A673 (cell line): ENCODE results near the gene ENSA. TPM values are rescaled to one million over a fixed set of nuclear protein-coding genes. Genes with fewer than 3 reads are reported as not detected.
"Not testable (repeated sequence)": the region's sequence is repeated elsewhere in the genome, so short reads cannot be mapped to it uniquely, and the experiment has no call there.

Experiments used
- BruUV-seq: library from RNA; stranded (reverse); fragments of 400-500 nt; replicated peaks from 2 replicates; lab custom pipeline; 2021; lab: Mats Ljungman, UMichigan
- CTCF ChIA-PET: fragments of 300-600 bp; sonication (Branson Sonifier 250); formaldehyde crosslinking; loops from one replicate; lab custom pipeline; 2022; ENCODE audit warnings: antibody characterized with exemption; lab: Charles Lee
- POLR2A ChIA-PET: fragments of 300-600 bp; sonication (Branson Sonifier 250); formaldehyde crosslinking; loops from one replicate; lab custom pipeline; 2022; ENCODE audit warnings: antibody characterized with exemption; ENCODE audit not compliant: low non-redundant PET; lab: Charles Lee
- DNase-seq: peaks from one replicate; pipeline ENCODE4 v3.0.0-alpha.2; 2015; ENCODE audit warnings: low spot score
- H3K27ac ChIP-seq: fragments of 200-600 bp; sonication (generic); 2 replicates; pipeline ENCODE4 v1.5.1; 2016; ENCODE audit warnings: mixed run types, low read depth, mild to moderate bottlenecking, mixed read lengths, antibody characterized with exemption, low read length; ENCODE audit not compliant: poor library complexity, severe bottlenecking
- H3K27me3 ChIP-seq: fragments of 200-600 bp; sonication (generic); replicated peaks from 2 replicates; pipeline ENCODE4 v1.6.1; 2017; ENCODE audit warnings: mixed run types, low read depth, mild to moderate bottlenecking, mixed read lengths, antibody characterized with exemption, low read length; ENCODE audit not compliant: insufficient read depth, poor library complexity
- H3K36me3 ChIP-seq: fragments of 200-600 bp; sonication (generic); 2 replicates; pipeline ENCODE4 v1.6.1; 2016; ENCODE audit warnings: mixed run types, mild to moderate bottlenecking, mixed read lengths, antibody characterized with exemption, low read length; ENCODE audit not compliant: insufficient read depth, poor library complexity, severe bottlenecking
- H3K4me1 ChIP-seq: fragments of 200-600 bp; sonication (generic); 2 replicates; pipeline ENCODE4 v1.6.1; 2017; ENCODE audit warnings: mixed run types, mild to moderate bottlenecking, mixed read lengths, antibody characterized with exemption, low read length; ENCODE audit not compliant: insufficient read depth, poor library complexity, severe bottlenecking
- H3K4me3 ChIP-seq: fragments of 200-600 bp; sonication (generic); 2 replicates; pipeline ENCODE4 v1.5.1; 2016; ENCODE audit warnings: low read depth, mixed run types, mild to moderate bottlenecking, mixed read lengths, low read length; ENCODE audit not compliant: poor library complexity, severe bottlenecking
- H3K9me3 ChIP-seq: fragments of 200-600 bp; sonication (generic); 2 replicates; pipeline ENCODE4 v1.6.1; 2016; ENCODE audit warnings: mixed run types, low read depth, mild to moderate bottlenecking, mixed read lengths, antibody characterized with exemption, low read length; ENCODE audit not compliant: poor library complexity, severe bottlenecking
- CTCF ChIP-seq: fragments of 300-800, 200-600 bp; sonication (generic); conservative IDR thresholded peaks from 2 replicates; pipeline ENCODE4 v1.5.1; 2017; ENCODE audit warnings: low read depth, mild to moderate bottlenecking, antibody characterized with exemption, low read length, moderate library complexity, mixed read lengths
- EZH2 ChIP-seq: fragments of 200-600 bp; sonication (generic); IDR thresholded peaks from 2 replicates; pipeline ENCODE4 v1.6.1; 2017; ENCODE audit warnings: borderline replicate concordance, low read depth, mild to moderate bottlenecking, mixed read lengths, antibody characterized with exemption, low read length; ENCODE audit not compliant: poor library complexity, severe bottlenecking
- intact Hi-C: fragments of 100-400 bp; cut with micrococcal nuclease; formaldehyde crosslinking; loops from one replicate; pipeline ENCODE4 v1.10.0; 2022; ENCODE audit not compliant: unreplicated experiment
- total RNA-seq: library from RNA; stranded (reverse); gene quantifications from 2 replicates; pipeline ENCODE4 v1.2.3, GENCODE V29; 2021

Gene ENSA
- total RNA-seq, 1 experiment from 2014 or later: 237 TPM

- BruUV-seq: no TSS peak
- TF ChIP-seq EZH2 (no peak), CTCF (no peak)
- no peaks in the 10 kb centered on the region for H3K27me3 ChIP-seq
- POLR2A ChIA-PET: no interaction called here
- H3K4me3 ChIP-seq: peak overlapping the region; percentile 90
- peaks cover 26% of the 10 kb centered on the region for H3K4me1 ChIP-seq
- DNase-seq: no peak
- no peaks in the 10 kb centered on the region for H3K9me3 ChIP-seq
- peaks cover 65% of the 10 kb centered on the region for H3K36me3 ChIP-seq
- CTCF ChIA-PET: no interaction called here
- intact Hi-C loops: no loop called here
- H3K27ac ChIP-seq: no peak overlapping the region
Observed at GRCh38 chr1:150574260-150575071, 54.9 kb downstream of the ENSA start.

- BruUV-seq, DNase-seq: not testable (repeated sequence)
Observed at GRCh38 chr1:150573648-150574071, 55.8 kb downstream of the ENSA start.

GRCh38 chr1:150572918-150573647 lies 56.3 kb downstream of the ENSA start:
- POLR2A ChIA-PET: interaction anchor here (0.5 to 0.9 kb wide), 3 partner anchors 9 to 373 kb away, joined by 3 to 8 read pairs (median 4); no protein-coding TSS in a partner anchor

More at GRCh38 chr1:150573648-150574071, 55.8 kb downstream of the ENSA start:
- H3K27me3 ChIP-seq, H3K27ac ChIP-seq, H3K4me3 ChIP-seq, H3K9me3 ChIP-seq, POLR2A ChIA-PET, intact Hi-C loops, CTCF ChIA-PET: not testable (repeated sequence)
- H3K4me1 ChIP-seq: peaks cover 29% of the 10 kb centered on the region
- peaks cover 65% of the 10 kb centered on the region for H3K36me3 ChIP-seq

More at GRCh38 chr1:150572918-150573647, 56.3 kb downstream of the ENSA start:
- intact Hi-C loops: no loop called here
- no peaks in the 10 kb centered on the region for H3K27me3 ChIP-seq
- no peak overlapping the region for H3K27ac ChIP-seq
- peaks cover 35% of the 10 kb centered on the region for H3K4me1 ChIP-seq
- no peak overlapping the region for H3K4me3 ChIP-seq
- DNase-seq: no peak
- peaks cover 62% of the 10 kb centered on the region for H3K36me3 ChIP-seq
- BruUV-seq: no TSS peak
- CTCF ChIA-PET: no interaction called here
- TF ChIP-seq EZH2 (no peak), CTCF (no peak)
- no peaks in the 10 kb centered on the region for H3K9me3 ChIP-seq

Other genes starting within 250 kb of the ENSA start
- 32.0 and 36.6 TPM in 2 replicates for gene TARS2, start 142.2 kb downstream of the ENSA start, total RNA-seq
- 55.9 and 61.2 TPM in 2 replicates for gene ECM1, start 121.5 kb downstream of the ENSA start, total RNA-seq
- gene FALEC, start 113.9 kb downstream of the ENSA start, total RNA-seq: 1.6 TPM in 1 of 2 replicates, not detected in the other
- gene ADAMTSL4, start 80.2 kb downstream of the ENSA start, total RNA-seq: 0.31 TPM in 1 of 2 replicates, not detected in the other
- 123 and 163 TPM in 2 replicates for gene MCL1, start 50.0 kb downstream of the ENSA start, total RNA-seq
- 22.6 and 26.7 TPM in 2 replicates for gene GOLPH3L, start 67.5 kb upstream of the ENSA start, total RNA-seq
- not detected in 2 replicates for gene HORMAD1, start 91.3 kb upstream of the ENSA start, total RNA-seq
- 3.5 and 5.4 TPM in 2 replicates for gene CTSS, start 136.2 kb upstream of the ENSA start, total RNA-seq
- gene CTSK, start 178.6 kb upstream of the ENSA start, total RNA-seq: 12.3 and 14.3 TPM in 2 replicates
- gene ARNT, start 247.0 kb upstream of the ENSA start, total RNA-seq: 31.2 and 38.2 TPM in 2 replicates